ENCODE results near the gene SLF2.

Gene SLF2

GRCh38 chr10:101000127-101000914 is 87.6 kb downstream of the SLF2 start:
- Histone ChIP-seq H3K27me3 (ENCODE audit: insufficient read depth, low read depth) (no peaks in the 10 kb centered on the region), H3K79me2 (ENCODE audit: insufficient read depth, low read depth) (no peaks in the 10 kb centered on the region), H3K4me3 (IDR thresholded peaks at IDR 0.05; ENCODE audit: insufficient read depth, low read depth, low read length) (no peak overlapping the region), H4K20me1 (ENCODE audit: insufficient read depth) (no peaks in the 10 kb centered on the region), H3K4me2 (peak overlapping the region; percentile 29; the same call in 1 of the 2 replicates), H3K36me3 (ENCODE audit: insufficient read depth) (no peaks in the 10 kb centered on the region), H2AFZ (ENCODE audit: low read depth) (no peak overlapping the region), H3K9ac (no peak overlapping the region), H3K27ac (no peak overlapping the region), H3K4me1 (ENCODE audit: low read depth, poor library complexity, severe bottlenecking) (peaks cover 25% of the 10 kb centered on the region)
- TF ChIP-seq CTCF (conservative IDR thresholded peaks at IDR 0.05; ENCODE audit: low read depth, low read length): no peak

- H3K79me2 ChIP-seq (ENCODE audit: insufficient read depth, low read depth): no peaks in the 10 kb centered on the region
These were observed 88.3 kb downstream of the SLF2 start for GRCh38 chr10:101000915-101001658.

GRCh38 chr10:101001659-101002035 is 88.9 kb downstream of the SLF2 start:
- Histone ChIP-seq H3K4me1 (ENCODE audit: low read depth, poor library complexity, severe bottlenecking) (peaks cover 18% of the 10 kb centered on the region), H2AFZ (ENCODE audit: low read depth) (no peak overlapping the region), H3K27ac (no peak overlapping the region), H3K27me3 (ENCODE audit: insufficient read depth, low read depth) (no peaks in the 10 kb centered on the region), H3K79me2 (ENCODE audit: insufficient read depth, low read depth) (no peaks in the 10 kb centered on the region), H3K36me3 (ENCODE audit: insufficient read depth) (no peaks in the 10 kb centered on the region), H3K9ac (no peak overlapping the region), H3K4me3 (IDR thresholded peaks at IDR 0.05; ENCODE audit: insufficient read depth, low read depth, low read length) (no peak overlapping the region), H3K4me2 (no peak overlapping the region), H4K20me1 (ENCODE audit: insufficient read depth) (no peaks in the 10 kb centered on the region)
- TF ChIP-seq CTCF (conservative IDR thresholded peaks at IDR 0.05; ENCODE audit: low read depth, low read length): no peak

More at GRCh38 chr10:101000915-101001658, 88.3 kb downstream of the SLF2 start:
- Histone ChIP-seq H3K36me3 (ENCODE audit: insufficient read depth) (no peaks in the 10 kb centered on the region), H4K20me1 (ENCODE audit: insufficient read depth) (no peaks in the 10 kb centered on the region), H3K4me2 (no peak overlapping the region), H3K4me3 (IDR thresholded peaks at IDR 0.05; ENCODE audit: insufficient read depth, low read depth, low read length) (no peak overlapping the region), H3K4me1 (ENCODE audit: low read depth, poor library complexity, severe bottlenecking) (peaks cover 23% of the 10 kb centered on the region), H3K27me3 (ENCODE audit: insufficient read depth, low read depth) (no peaks in the 10 kb centered on the region), H2AFZ (ENCODE audit: low read depth) (no peak overlapping the region), H3K27ac (no peak overlapping the region), H3K9ac (no peak overlapping the region)
- no peak for TF ChIP-seq CTCF (conservative IDR thresholded peaks at IDR 0.05; ENCODE audit: low read depth, low read length)

DNA sequence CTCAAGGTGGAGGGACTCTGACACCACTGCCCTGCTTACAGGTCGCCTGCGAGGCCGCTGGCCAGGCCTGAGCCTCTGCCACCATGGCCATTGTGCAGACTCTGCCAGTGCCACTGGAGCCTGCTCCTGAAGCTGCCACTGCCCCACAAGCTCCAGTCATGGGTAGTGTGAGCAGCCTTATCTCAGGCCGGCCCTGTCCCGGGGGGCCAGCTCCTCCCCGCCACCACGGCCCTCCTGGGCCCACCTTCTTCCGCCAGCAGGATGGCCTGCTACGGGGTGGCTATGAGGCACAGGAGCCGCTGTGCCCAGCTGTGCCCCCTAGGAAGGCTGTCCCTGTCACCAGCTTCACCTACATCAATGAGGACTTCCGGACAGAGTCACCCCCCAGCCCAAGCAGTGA is 89.7 kb downstream of the SLF2 start:
- Histone ChIP-seq H3K79me2 (ENCODE audit: insufficient read depth, low read depth) (no peaks in the 10 kb centered on the region), H3K36me3 (ENCODE audit: insufficient read depth) (no peaks in the 10 kb centered on the region), H3K4me3 (IDR thresholded peaks at IDR 0.05; ENCODE audit: insufficient read depth, low read depth, low read length) (no peak overlapping the region), H3K27ac (no peak overlapping the region), H2AFZ (ENCODE audit: low read depth) (no peak overlapping the region), H3K4me1 (ENCODE audit: low read depth, poor library complexity, severe bottlenecking) (peaks cover 16% of the 10 kb centered on the region), H4K20me1 (ENCODE audit: insufficient read depth) (no peaks in the 10 kb centered on the region), H3K4me2 (no peak overlapping the region), H3K9ac (no peak overlapping the region), H3K27me3 (ENCODE audit: insufficient read depth, low read depth) (no peaks in the 10 kb centered on the region)
- TF ChIP-seq CTCF (conservative IDR thresholded peaks at IDR 0.05; ENCODE audit: low read depth, low read length): no peak
